ENCODE measurements around the gene PI4K2A.

- TF ChIP-seq, protein P1, sequence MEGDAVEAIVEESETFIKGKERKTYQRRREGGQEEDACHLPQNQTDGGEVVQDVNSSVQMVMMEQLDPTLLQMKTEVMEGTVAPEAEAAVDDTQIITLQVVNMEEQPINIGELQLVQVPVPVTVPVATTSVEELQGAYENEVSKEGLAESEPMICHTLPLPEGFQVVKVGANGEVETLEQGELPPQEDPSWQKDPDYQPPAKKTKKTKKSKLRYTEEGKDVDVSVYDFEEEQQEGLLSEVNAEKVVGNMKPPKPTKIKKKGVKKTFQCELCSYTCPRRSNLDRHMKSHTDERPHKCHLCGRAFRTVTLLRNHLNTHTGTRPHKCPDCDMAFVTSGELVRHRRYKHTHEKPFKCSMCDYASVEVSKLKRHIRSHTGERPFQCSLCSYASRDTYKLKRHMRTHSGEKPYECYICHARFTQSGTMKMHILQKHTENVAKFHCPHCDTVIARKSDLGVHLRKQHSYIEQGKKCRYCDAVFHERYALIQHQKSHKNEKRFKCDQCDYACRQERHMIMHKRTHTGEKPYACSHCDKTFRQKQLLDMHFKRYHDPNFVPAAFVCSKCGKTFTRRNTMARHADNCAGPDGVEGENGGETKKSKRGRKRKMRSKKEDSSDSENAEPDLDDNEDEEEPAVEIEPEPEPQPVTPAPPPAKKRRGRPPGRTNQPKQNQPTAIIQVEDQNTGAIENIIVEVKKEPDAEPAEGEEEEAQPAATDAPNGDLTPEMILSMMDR (IDR thresholded peaks at IDR 0.05), result no peak
- no peak for TF ChIP-seq POLR2A (IDR thresholded peaks at IDR 0.05)
These were observed 7.3 kb upstream of the PI4K2A start, which contains the start of gene MORN4 for GRCh38 chr10:97632949-97633884.

All from right lobe of liver (tissue), 4 donors.